Suppressor macrophage treated with lipopolysaccharide for 1 hour (primary cell): ENCODE results near the gene SPDYA.
"Not testable (repeated sequence)": the region's sequence is repeated elsewhere in the genome, so short reads cannot be mapped to it uniquely, and the experiment has no call there.

ENCODE experiments used
- DNase-seq, 3 donors: peaks; one replicate each; pipeline ENCODE4 v3.0.0-alpha.2; 2020 to 2022

Gene SPDYA

GRCh38 chr2:28810384-28811285 is at the start of gene SPDYA:
SPDYA (plus strand) TSS chr2:28810834; CDS start chr2:28816015, 5,181 bp downstream.
- DNase-seq: peak; percentile 68 to 89 (median 79)

- DNase-seq: no peak
These were observed 49.2 kb upstream of the SPDYA start for GRCh38 chr2:28761420-28761819.

GRCh38 chr2:28764909-28765711 is 45.5 kb upstream of the SPDYA start:
- DNase-seq: no peak

- DNase-seq: no peak
These were observed 44.6 kb upstream of the SPDYA start for GRCh38 chr2:28766070-28766469.

- DNase-seq: no peak
These were observed 43.3 kb upstream of the SPDYA start for GRCh38 chr2:28767337-28767736.

- DNase-seq: no peak
These were observed 42.2 kb upstream of the SPDYA start for GRCh38 chr2:28768422-28768821.

- DNase-seq: no peak
These were observed 41.7 kb upstream of the SPDYA start for GRCh38 chr2:28768952-28769351.

- no peak for DNase-seq
These were observed 38.3 kb upstream of the SPDYA start for GRCh38 chr2:28772351-28772750.

- DNase-seq: no peak
These were observed 34.2 kb upstream of the SPDYA start for GRCh38 chr2:28776471-28776870.

- DNase-seq: no peak
These were observed 32.2 kb upstream of the SPDYA start for GRCh38 chr2:28778392-28778791.

- peak in 2 of 3 donors; percentile 42 to 60 for DNase-seq
These were observed 31.6 kb upstream of the SPDYA start for GRCh38 chr2:28779001-28779400.

GRCh38 chr2:28780496-28780895 is 30.1 kb upstream of the SPDYA start:
- no peak for DNase-seq

GRCh38 chr2:28782423-28782822 is 28.2 kb upstream of the SPDYA start:
- no peak for DNase-seq

GRCh38 chr2:28784570-28784969 is 26.1 kb upstream of the SPDYA start:
- not testable (repeated sequence) for DNase-seq

GRCh38 chr2:28796620-28797019 is 14.0 kb upstream of the SPDYA start:
- no peak for DNase-seq

GRCh38 chr2:28801726-28802125 is 8.9 kb upstream of the SPDYA start:
- no peak for DNase-seq

GRCh38 chr2:28802975-28803429 is 7.6 kb upstream of the SPDYA start:
- DNase-seq: no peak

- DNase-seq: no peak
These were observed 707 bp upstream of the SPDYA start for GRCh38 chr2:28809927-28810326.

- DNase-seq: no peak
These were observed 7.4 kb downstream of the SPDYA start for GRCh38 chr2:28818053-28818452.

GRCh38 chr2:28821295-28821958 is 10.8 kb downstream of the SPDYA start:
- DNase-seq: peak; percentile 56 to 72 (median 64)

GRCh38 chr2:28822036-28822435 is 11.4 kb downstream of the SPDYA start:
- DNase-seq: no peak

GRCh38 chr2:28824207-28824606 is 13.6 kb downstream of the SPDYA start:
- DNase-seq: no peak

GRCh38 chr2:28824870-28825269 is 14.2 kb downstream of the SPDYA start:
- no peak for DNase-seq
